ENCODE measurements around the gene HRH1.
A peak's percentile ranks its signal among the peaks of the same experiment; 100 is the strongest.

DNA sequence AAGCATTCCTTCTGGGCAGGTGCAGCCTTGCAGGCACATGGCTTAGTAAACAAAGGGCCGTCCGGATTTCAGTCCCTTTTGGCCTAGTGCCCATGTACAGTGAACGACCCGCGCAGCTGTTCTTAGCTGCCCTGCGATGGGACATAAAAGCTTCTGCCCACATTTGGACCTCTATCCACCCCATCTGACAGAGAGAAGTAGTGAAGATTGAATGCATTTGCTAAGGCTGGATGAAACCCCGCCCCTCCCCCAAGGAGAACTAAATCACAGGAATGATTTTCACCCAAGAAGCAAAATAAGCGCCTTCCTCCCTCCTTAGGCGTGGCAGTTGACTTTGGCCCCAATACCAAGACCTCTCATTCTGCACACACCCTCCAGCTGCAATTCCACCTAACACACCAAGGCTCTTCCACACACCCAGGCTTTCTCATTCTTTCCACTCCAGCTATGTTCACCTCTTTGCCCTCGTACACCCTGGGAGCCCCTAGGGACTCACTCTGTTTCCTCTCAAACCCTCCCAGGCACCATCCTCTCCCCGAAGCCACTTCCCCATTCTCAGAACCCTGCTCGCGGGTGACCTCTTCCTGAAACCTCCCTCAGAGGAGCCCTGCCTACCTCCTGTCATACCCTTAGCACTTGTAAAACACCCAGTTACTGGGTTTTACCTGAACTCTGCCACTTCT, 14.1 kb upstream of the HRH1 start:
- TF ChIP-seq CTCF (optimal IDR thresholded peaks at IDR 0.05 in 1 of 3, IDR thresholded peaks at IDR 0.05 in 1 of 3, conservative IDR thresholded peaks at IDR 0.05 in 1 of 3; ENCODE audit: extremely low read depth in 1 of 3, insufficient read depth in 2 of 3, low read length in 3 of 3) (peak in 1 of 3 experiments; percentile 11), EZH2 (IDR thresholded peaks at IDR 0.05; ENCODE audit: low read length) (no peak)

All from keratinocyte (primary cell).